SIG-M5 treated with dmso at 0.1 percent for 504 hours (cell line): ENCODE measurements around the gene NPAS2.
A peak's percentile ranks its signal among the peaks of the same experiment; 100 is the strongest.

Experiments
- DNase-seq: peaks from one replicate; lab custom pipeline; 2025; ENCODE audit not compliant: unreplicated experiment; lab: John Stamatoyannopoulos, UW

The NPAS2 gene

DNA sequence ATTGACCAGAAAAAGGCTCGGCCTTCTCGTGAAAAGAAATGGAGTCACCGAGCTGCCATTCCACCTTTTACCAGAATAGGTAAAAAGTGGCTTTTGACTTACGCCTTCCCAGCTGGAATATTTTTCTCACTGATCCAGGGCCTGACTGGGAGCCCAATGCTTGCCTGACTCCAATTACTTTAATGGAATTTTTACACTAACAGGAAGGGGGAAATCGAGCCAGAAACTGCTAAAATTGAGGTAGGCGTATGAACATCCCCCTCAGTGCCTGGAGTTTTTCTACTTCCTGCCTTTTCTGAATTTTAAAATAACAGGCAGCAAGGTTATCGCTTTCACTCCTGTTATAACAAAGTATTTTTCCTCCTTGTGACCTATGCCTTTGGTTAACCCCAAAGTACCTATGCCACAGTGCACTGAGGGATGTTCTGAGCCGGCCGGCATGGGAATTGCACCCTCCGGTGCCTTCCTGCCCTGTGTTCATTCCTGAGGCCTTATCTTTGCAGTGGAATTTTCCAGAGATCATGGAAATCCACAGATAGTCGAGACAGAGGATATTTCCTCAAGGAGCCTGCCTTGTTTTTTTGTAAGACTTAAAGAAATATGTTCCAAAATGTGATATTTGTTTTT, 163.9 kb downstream of the NPAS2 start:
- DNase-seq = no peak

- peak; percentile 66 for DNase-seq
Observed at GRCh38 chr2:100984892-100985307, 165.0 kb downstream of the NPAS2 start.

GRCh38 chr2:100986157-100986556, 166.2 kb downstream of the NPAS2 start:
- DNase-seq = no peak

DNA sequence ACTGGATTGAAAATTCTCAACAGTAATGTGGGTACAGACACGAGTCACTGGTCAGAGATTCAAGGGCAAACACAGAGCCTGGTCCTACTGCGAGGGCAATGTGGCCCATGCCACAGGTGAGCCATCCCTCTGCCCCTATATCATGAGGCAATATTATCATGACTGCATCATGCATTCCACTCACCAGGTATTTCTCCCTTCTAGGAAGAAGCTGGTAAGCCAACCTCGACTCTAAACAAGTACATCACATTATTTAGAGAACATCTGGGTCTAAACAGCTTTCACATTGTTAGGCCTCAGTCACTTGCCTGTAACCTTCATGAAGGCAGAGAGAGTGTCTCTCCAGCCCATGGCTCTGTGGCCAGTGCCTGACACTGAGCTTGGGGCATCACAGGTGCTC, 167.6 kb downstream of the NPAS2 start:
- no peak for DNase-seq

DNA sequence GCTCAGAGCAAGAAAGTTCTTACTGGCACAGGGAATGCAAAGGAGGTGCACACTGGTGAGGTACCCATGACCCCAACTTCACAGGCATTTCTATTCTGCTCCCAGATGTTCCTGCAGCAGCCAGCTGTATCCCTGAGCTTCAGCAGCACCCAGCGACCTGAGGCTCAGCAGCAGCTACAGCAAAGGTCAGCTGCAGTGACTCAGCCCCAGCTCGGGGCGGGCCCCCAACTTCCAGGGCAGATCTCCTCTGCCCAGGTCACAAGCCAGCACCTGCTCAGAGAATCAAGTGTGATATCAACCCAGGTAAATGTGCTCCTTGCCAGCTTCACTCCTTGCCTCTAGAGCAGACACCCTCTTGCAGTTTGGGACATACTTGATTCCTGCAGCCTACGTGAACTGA, 168.0 kb downstream of the NPAS2 start:
- DNase-seq = no peak

GRCh38 chr2:100988630-100989417, 168.9 kb downstream of the NPAS2 start:
- DNase-seq = no peak

DNA sequence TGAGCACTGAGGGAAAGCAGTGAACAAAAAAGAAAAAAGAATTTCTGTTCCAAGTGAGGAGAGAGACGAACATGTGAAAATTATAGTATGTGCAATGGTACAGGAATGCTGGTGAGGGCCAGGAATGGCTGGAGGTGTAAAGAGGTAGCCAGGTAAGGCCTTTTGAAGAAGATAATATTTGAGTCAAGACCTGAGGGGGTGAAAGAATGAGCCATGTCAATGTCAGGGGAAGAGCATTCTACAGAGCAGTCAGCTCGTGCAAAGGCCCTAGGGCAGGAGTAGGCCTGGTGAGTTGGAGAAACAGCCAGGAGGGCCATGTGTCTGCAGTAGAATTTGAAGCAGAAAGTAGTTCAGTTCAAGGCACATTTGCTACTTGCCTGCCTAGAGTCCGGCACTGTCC, 169.7 kb downstream of the NPAS2 start:
- no peak for DNase-seq

GRCh38 chr2:100990166-100990565, 170.2 kb downstream of the NPAS2 start:
- DNase-seq = no peak

DNA sequence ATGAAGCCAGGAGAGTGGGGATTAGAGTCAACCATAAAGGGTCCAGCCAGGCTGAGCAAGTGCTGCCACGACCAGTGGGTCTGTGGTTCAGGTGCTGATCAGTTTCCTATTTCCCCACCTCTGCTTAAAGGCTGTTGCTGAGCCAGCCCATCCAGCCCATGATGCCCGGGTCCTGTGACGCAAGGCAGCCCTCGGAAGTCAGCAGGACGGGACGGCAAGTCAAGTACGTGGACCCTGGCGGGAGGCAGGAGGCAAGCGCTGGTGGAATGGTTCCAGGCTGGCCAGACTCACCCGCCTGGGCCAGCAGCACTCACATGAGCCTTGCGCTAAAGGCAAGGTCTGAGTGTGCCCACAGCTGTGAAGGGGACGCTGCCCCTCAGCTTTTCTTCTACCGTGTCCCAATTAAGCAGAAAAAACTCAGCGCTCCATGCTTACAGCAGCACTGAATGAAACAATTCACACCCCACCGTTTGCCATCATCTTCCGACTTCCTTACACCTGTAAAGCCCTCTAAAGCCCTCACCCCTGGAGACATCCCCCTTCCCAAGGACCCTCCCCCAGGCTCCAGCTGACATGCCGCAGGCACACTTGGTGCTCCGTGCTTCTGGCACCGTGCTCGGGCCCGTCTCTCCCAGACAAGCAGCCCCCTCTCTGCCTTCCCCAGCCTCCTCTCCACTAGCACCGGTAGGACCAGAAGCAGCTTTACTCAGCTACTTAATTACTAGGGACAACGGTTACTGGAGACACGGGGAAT, 170.9 kb downstream of the NPAS2 start:
- DNase-seq = no peak

DNA sequence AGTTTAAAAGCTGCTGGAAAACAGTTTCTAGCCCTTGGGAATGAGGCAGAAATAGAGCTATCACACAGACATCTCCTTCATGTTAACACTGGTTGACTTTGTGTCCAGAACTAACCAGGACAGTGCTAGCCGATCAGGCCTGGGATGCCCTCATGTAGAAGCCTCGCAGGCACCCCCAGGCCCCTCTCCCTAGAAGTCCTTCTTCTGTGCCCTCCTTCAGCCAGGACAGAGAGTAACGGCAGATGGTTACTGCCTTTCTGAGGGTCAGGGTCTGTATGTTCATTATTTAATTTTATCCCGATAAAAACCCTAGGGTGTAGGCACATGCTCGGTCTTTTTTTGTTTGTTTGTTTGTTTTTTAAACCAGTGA, 171.4 kb downstream of the NPAS2 start:
- no peak for DNase-seq

GRCh38 chr2:100992262-100992661, 172.3 kb downstream of the NPAS2 start:
- no peak for DNase-seq

DNA sequence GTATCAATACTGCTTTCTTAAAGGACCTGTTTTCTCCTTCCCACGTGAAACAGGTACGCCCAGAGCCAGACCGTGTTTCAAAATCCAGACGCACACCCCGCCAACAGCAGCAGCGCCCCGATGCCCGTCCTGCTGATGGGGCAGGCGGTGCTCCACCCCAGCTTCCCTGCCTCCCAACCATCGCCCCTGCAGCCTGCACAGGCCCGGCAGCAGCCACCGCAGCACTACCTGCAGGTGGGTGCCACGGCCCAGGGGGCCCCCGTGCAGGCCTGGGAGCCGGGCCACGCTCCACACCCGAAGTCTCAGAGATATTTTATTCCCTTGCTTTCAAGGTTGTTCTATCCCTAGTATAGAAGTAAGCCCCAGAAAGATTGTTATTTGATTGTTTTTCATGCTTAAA, 173.4 kb downstream of the NPAS2 start:
- no peak for DNase-seq

DNA sequence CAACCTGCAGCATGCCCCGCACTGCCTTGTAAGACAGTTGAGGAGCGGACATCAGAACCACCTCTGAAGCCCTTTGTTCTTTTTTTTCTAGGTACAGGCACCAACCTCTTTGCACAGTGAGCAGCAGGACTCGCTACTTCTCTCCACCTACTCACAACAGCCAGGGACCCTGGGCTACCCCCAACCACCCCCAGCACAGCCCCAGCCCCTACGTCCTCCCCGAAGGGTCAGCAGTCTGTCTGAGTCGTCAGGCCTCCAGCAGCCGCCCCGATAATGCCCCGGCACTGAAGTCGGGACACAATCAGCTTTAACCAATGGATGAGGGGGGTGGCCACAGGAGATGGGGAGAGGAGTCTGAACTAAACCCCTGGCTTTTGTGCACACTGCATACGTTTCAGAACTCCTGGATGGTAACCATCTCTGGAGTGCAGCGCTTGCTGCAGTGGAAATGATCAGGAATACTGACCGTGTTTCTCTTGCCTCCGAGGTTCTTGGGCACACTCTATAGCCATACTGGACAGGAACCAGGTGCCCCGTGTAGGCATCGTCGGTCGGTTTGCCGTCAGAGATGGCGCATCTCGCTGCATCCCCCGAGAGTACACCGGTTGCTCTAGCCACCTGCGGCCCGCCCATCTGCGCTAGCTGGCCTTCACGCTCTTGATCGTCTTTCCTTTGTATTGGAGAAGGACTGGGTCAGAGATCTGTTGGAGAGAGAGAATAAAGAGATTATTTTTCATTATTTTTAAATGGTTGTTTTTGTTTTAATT, 175.6 kb downstream of the NPAS2 start:
- no peak for DNase-seq

DNA sequence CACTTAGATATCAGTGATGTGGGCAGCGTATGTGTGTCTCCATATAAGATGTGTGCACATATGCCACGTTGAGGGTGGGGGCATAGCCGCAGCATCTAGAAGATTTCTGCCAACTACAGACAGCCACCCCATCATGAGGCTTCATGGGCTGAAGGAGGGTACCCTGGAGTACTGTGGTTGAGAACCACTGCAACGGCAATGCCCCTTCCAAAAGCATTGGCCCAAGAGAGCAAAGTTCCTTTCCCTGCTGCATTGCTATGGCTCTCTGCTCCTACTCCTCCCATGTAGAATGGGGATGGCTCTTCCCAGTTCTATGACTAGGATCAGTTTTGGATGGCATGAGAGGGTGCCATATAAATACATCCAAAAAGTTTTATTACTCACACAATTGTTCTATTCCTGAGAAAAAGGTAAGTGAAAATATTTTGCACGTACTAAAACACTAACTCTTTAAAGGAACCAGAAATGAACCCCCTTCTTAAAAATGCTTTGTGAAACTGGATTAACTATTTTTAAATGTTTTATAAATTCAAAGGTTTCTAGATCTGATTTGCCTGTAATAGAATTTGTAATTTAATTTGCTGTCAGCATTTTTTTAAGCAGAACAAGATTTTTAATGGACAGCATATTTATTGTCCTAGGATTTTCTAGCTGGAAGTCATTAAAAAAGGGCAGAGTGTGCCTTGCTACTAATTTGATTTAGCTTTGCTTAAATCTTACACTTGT, 177.7 kb downstream of the NPAS2 start:
- no peak for DNase-seq

- no peak for DNase-seq
Observed at GRCh38 chr2:100998235-100998573, 178.3 kb downstream of the NPAS2 start.

DNA sequence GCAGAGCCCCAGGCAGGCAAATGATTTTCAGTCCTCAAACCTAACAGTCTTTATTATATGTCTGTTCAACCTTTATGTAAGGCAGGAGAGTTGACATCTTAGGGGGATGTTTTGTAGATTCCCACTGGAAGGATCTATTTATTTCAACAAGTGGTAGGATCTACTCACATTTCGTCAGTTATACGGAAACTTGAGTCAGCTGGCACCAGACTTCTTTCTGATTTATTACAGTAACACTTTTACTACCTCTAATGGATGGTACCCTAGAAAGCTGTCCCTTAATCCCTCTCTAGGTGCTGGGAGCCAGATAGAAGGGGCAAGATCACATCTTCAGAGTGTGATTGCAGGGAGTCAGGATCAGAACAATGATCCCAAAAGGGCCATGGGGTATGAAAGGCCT, 180.1 kb downstream of the NPAS2 start:
- DNase-seq = no peak

DNA sequence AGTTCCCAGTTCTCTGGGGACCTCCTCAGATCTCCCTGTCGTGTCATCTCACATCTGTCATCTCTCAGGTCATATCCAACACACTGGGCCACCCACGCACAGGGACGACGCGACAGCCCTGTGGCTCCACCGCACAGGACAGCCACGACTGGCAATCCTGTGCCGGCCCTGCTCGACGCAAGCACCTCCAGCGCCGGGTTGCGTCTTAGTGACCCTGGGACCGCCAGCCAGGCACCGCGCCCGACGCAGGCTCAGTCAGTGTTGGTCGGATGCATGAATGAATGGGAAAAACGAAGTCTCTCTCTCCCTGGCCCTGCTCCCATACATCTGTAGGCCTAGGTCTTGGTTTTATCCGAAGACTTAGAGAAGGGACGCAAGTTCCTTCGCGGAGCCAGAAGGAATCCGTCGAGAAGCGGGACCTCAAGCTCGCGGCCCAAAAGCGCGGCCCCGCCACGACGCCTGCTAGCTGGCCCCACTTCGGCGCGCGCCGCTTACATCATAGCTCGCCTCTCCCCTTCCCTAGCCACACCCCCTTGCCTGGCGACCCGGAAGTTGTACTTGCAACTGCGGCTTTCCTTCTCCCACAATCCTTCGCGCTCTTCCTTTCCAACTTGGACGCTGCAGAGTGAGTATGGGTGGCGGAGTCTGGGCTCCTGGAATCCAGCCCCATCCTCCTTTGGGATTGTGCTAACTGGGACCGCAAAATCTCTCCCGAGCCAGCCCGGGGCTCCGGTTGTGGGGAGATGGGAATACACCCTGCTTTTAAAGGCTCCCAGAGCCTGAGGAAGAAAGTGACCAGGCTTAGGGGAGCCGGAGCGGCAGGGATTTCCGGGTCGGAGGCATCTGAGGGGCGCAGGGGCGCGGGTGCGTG, 182.0 kb downstream of the NPAS2 start, which contains the start of gene RPL31:
Gene RPL31 (plus strand): TSS at position 599 of the 871 bp plus-strand sequence. CDS start 413 bp downstream, outside the sequence.
- peak; percentile 98 for DNase-seq

- peak; percentile 39 for DNase-seq
Observed at GRCh38 chr2:101002562-101003277, 182.8 kb downstream of the NPAS2 start.

DNA sequence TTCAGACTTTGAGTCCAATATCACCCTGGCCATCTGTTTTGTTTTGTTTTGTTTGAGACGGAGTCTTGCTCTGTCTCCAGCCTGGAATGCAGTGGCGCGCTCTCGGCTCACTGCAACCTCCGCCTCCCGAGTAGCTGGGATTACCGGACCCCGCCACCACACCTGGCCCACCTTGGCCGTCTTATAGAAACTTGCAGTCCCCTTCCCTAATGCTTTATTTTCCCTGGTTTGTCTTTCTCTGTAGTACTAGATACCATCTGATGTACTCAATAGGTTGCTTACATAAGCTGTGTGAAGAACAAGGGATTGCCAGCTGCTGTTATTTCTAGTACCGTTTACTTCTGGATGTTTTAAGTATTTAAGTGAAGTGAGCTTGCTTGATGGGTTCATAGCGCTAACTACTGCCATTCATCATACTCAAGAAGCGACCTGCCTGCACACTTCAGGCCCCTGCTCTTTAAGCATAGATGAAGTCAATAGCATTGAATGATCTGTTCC, 183.4 kb downstream of the NPAS2 start:
- no peak for DNase-seq
